Endothelial cell of umbilical vein (primary cell): ENCODE measurements around the gene PDE7B.

Experiments used
- EZH2 ChIP-seq: IDR thresholded peaks from 2 replicates; pipeline ENCODE4 v1.6.1; 2012; ENCODE audit warnings: borderline replicate concordance, low read depth, mild to moderate bottlenecking, moderate library complexity, low read length, inconsistent platforms; ENCODE audit not compliant: severe bottlenecking
- FOS ChIP-seq: IDR thresholded peaks from 2 replicates; pipeline ENCODE4 v1.6.1; 2011; ENCODE audit warnings: mild to moderate bottlenecking, low read length, moderate library complexity, borderline replicate concordance; ENCODE audit not compliant: insufficient read depth
- MYC ChIP-seq: IDR thresholded peaks from one replicate; pipeline ENCODE4 v1.6.1; 2011; ENCODE audit warnings: mild to moderate bottlenecking, low read depth, low read length
- POLR2A ChIP-seq: IDR thresholded peaks from 2 replicates; pipeline ENCODE4 v1.6.1; 2012; ENCODE audit warnings: low read depth, mild to moderate bottlenecking, control low read depth, low read length
- POLR2AphosphoS5 ChIP-seq: IDR thresholded peaks from 2 replicates; pipeline ENCODE4 v1.6.1; 2012; ENCODE audit warnings: low read depth, mild to moderate bottlenecking, control low read depth, low read length, moderate library complexity; ENCODE audit not compliant: insufficient read depth
- TF ChIP-seq, protein P1 (sequence below), 2 donors: IDR thresholded peaks; 1 replicate in 1 of 2; 2 replicates in 1 of 2; pipeline ENCODE4 v1.5.1; 2011; ENCODE audit warnings: low read length in 2 of 2, mild to moderate bottlenecking in 2 of 2, moderate library complexity in 2 of 2, control low read depth in 1 of 2, inconsistent platforms in 1 of 2, low read depth in 1 of 2; ENCODE audit not compliant: insufficient read depth in 1 of 2; ENCODE audit errors: extremely low read depth in 1 of 2

DNA sequence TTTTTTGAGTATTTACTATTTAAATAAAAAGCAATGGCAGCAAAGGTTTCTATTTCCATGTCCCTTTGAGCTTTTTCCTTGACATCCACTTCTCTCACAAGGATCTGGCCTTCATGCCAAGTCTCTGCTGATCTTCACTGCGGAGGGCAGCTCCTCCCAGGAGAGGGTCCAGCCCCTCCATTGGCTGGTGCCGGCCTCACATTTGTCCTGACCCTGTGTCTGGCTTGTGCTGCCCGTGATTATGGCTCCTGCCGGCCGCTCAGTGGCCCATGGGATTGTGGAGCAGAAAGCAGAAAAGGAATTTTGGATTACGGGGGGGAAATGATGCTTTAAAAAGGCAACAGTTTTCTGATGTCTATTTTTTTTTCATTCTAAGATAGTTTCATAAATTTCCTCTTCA is 31.2 kb upstream of the PDE7B start:
- TF ChIP-seq EZH2 (no peak), FOS (no peak), POLR2A (no peak), POLR2AphosphoS5 (no peak), MYC (no peak)
- TF ChIP-seq, protein P1, sequence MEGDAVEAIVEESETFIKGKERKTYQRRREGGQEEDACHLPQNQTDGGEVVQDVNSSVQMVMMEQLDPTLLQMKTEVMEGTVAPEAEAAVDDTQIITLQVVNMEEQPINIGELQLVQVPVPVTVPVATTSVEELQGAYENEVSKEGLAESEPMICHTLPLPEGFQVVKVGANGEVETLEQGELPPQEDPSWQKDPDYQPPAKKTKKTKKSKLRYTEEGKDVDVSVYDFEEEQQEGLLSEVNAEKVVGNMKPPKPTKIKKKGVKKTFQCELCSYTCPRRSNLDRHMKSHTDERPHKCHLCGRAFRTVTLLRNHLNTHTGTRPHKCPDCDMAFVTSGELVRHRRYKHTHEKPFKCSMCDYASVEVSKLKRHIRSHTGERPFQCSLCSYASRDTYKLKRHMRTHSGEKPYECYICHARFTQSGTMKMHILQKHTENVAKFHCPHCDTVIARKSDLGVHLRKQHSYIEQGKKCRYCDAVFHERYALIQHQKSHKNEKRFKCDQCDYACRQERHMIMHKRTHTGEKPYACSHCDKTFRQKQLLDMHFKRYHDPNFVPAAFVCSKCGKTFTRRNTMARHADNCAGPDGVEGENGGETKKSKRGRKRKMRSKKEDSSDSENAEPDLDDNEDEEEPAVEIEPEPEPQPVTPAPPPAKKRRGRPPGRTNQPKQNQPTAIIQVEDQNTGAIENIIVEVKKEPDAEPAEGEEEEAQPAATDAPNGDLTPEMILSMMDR (IDR thresholded peaks at IDR 0.05; ENCODE audit: extremely low read depth in 1 of 2, insufficient read depth in 1 of 2, low read depth in 1 of 2, low read length in 2 of 2) = no peak
